WTC11 (cell line): ENCODE data around the gene DLGAP4.

Experiments
- CREB1 ChIP-seq: sonication (generic); formaldehyde crosslinking; IDR thresholded peaks from 2 replicates; pipeline ENCODE4 v1.8.0; 2023; ENCODE audit warnings: mild to moderate bottlenecking, missing genetic modification reagents
- CTCF ChIP-seq: fragments of 200-600 bp; IDR thresholded peaks from 2 replicates; pipeline ENCODE4 v1.8.0; 2022; ENCODE audit warnings: antibody characterized with exemption
- E2F4 ChIP-seq: sonication (generic); formaldehyde crosslinking; IDR thresholded peaks from 2 replicates; pipeline ENCODE4 v1.8.1; 2022; ENCODE audit warnings: low read depth, mild to moderate bottlenecking, moderate library complexity, missing genetic modification reagents, borderline replicate concordance
- ESRRA ChIP-seq: sonication (generic); formaldehyde crosslinking; IDR thresholded peaks from 2 replicates; pipeline ENCODE4 v1.8.1; 2022; ENCODE audit warnings: mild to moderate bottlenecking, missing genetic modification reagents, borderline replicate concordance
- FOXK1 ChIP-seq: sonication (generic); formaldehyde crosslinking; IDR thresholded peaks from 2 replicates; pipeline ENCODE4 v1.8.0; 2022; ENCODE audit warnings: mild to moderate bottlenecking, moderate library complexity, missing genetic modification reagents
- MLX ChIP-seq: sonication (generic); formaldehyde crosslinking; IDR thresholded peaks from 2 replicates; pipeline ENCODE4 v1.8.1; 2023; ENCODE audit warnings: mild to moderate bottlenecking, missing genetic modification reagents, moderate library complexity
- MXD4 ChIP-seq: fragments of 250-450 bp; sonication (Bioruptor Pico); IDR thresholded peaks from 2 replicates; pipeline ENCODE4 v1.8.0; 2021; ENCODE audit warnings: mild to moderate bottlenecking, moderate library complexity, borderline replicate concordance
- SP1 ChIP-seq: sonication (generic); formaldehyde crosslinking; conservative IDR thresholded peaks from 2 replicates; pipeline ENCODE4 v1.8.1; 2022; ENCODE audit warnings: missing genetic modification reagents
- ZNF121 ChIP-seq: sonication (generic); formaldehyde crosslinking; IDR thresholded peaks from 2 replicates; pipeline ENCODE4 v1.8.0; 2023; ENCODE audit warnings: missing genetic modification reagents
- TF ChIP-seq, protein P1 (sequence below): sonication (generic); formaldehyde crosslinking; IDR thresholded peaks from 2 replicates; pipeline ENCODE4 v1.8.0; 2022; ENCODE audit warnings: mild to moderate bottlenecking, missing genetic modification reagents

DNA sequence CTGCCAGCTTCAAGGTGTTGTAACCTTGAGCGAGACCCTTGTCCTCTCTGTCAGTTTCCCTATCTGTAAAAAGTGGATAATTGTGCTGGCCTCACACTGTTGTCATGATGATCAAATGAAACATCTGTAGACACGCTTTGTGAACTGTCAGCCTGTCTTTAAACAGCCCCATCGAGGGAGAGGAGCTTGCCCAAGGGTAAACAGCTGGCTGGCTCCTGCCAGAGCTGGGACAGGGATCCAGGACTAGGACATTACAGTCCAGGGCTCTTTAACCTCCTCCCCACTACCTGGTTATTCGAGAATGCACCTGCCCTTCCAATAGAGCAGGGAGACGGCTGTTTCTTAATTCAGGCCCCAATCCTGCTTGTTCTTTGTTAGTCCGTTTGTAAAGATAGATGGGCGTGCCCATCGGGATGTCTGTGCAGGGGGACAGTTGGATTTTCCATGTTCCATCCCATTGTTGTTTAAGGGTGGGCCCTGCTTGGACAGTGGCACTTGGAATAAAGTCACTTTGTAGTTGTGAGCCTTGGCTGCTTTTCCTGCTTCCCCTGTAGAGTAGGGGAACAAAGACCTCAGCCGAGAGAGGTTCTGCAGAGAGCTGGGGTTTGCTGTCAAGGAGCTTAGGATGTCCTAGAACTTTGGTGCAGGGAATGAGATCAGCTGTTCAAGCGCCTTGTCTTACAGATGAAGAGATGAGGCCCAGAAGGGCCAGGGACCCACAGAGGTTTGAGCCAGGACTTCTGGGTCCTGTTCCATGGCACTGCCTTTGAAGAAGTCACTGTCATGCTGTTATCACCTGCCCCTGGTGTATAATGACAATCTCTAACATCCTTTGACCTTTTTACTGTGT, 157.3 kb downstream of the DLGAP4 start:
- TF ChIP-seq ZNF121 (CRISPR knock-in tag) (no peak), FOXK1 (CRISPR knock-in tag) (no peak), CTCF (no peak), MXD4 (CRISPR knock-in tag) (no peak), MLX (CRISPR knock-in tag) (no peak), SP1 (CRISPR knock-in tag) (no peak), E2F4 (no peak), CREB1 (CRISPR knock-in tag) (no peak), ESRRA (CRISPR knock-in tag) (no peak)
- TF ChIP-seq, protein P1, sequence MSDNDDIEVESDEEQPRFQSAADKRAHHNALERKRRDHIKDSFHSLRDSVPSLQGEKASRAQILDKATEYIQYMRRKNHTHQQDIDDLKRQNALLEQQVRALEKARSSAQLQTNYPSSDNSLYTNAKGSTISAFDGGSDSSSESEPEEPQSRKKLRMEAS (CRISPR knock-in tag): no peak
